Suprapubic skin (tissue), 4 donors: ENCODE results near the gene ACACB. TPM values are rescaled to one million over a fixed set of nuclear protein-coding genes. Genes with fewer than 3 reads are reported as not detected.

Experiments
- DNase-seq, 2 donors: peaks; one replicate each; pipeline ENCODE4 v3.0.0-alpha.2; 2019; ENCODE audit warnings: low spot score in 2 of 2
- H3K27ac ChIP-seq: fragments of 200-600 bp; sonication (generic); one replicate; pipeline ENCODE4 v1.5.1; 2019
- H3K27me3 ChIP-seq: fragments of 200-600 bp; sonication (generic); one replicate; pipeline ENCODE4 v1.5.1; 2019
- H3K36me3 ChIP-seq: fragments of 200-600 bp; sonication (generic); one replicate; pipeline ENCODE4 v1.5.1; 2019
- H3K4me1 ChIP-seq: fragments of 200-600 bp; sonication (generic); one replicate; pipeline ENCODE4 v1.5.1; 2019
- H3K4me3 ChIP-seq: fragments of 200-600 bp; sonication (generic); one replicate; pipeline ENCODE4 v1.5.1; 2019; ENCODE audit warnings: mild to moderate bottlenecking
- H3K9me3 ChIP-seq: fragments of 200-600 bp; sonication (generic); one replicate; pipeline ENCODE4 v1.5.1; 2019
- CTCF ChIP-seq, 2 donors: fragments of 200-600 bp in 1 of 2; fragments of 450-650 bp in 1 of 2; sonication (generic) in 1 of 2; IDR thresholded peaks; one replicate each; pipeline ENCODE4 v1.5.1; 2016 to 2019; ENCODE audit warnings: antibody characterized with exemption in 2 of 2, mild to moderate bottlenecking in 1 of 2, moderate library complexity in 1 of 2
- EP300 ChIP-seq: sonication (generic); formaldehyde crosslinking; IDR thresholded peaks from one replicate; pipeline ENCODE4 v1.6.1; 2017; ENCODE audit warnings: antibody characterized with exemption
- POLR2A ChIP-seq, 2 donors: fragments of 450-650 bp; IDR thresholded peaks; one replicate each; pipeline ENCODE4 v1.6.1; 2017; ENCODE audit warnings: antibody characterized with exemption in 2 of 2, mild to moderate bottlenecking in 2 of 2, moderate library complexity in 2 of 2
- POLR2AphosphoS5 ChIP-seq, 3 donors: sonication (generic); formaldehyde crosslinking; IDR thresholded peaks; one replicate each; pipeline ENCODE4 v1.6.1; 2017; ENCODE audit warnings: antibody characterized with exemption in 3 of 3
- WGBS: methylation state at CpG from one replicate; pipeline ENCODE4 v1.1.5; 2018; 5-methylcytosine and 5-hydroxymethylcytosine counted together
- total RNA-seq, 4 donors: library from RNA; depleted of rRNA; stranded (reverse); fragments of >200 nt; gene quantifications; one replicate each; pipeline ENCODE4 v1.1.0, GENCODE V29; 2016

The ACACB gene
- total RNA-seq, 4 donors from 2014 or later, result 19.2 to 90.8 (median 56.9) TPM

GRCh38 chr12:109160433-109160832 is 44.0 kb downstream of the ACACB start:
- H3K27me3 ChIP-seq, result no peaks in the 10 kb centered on the region
- WGBS, result 80% methylated on average over 7 of the region's 7 CpGs
- no peaks in the 10 kb centered on the region for H3K36me3 ChIP-seq
- H3K27ac ChIP-seq, result no peak overlapping the region
- no peaks in the 10 kb centered on the region for H3K9me3 ChIP-seq
- H3K4me1 ChIP-seq, result peaks cover 17% of the 10 kb centered on the region
- H3K4me3 ChIP-seq, result no peak overlapping the region
- DNase-seq, result no peak
- TF ChIP-seq EP300 (no peak), CTCF (IDR thresholded peaks at IDR 0.05) (no peak), POLR2A (IDR thresholded peaks at IDR 0.05) (no peak), POLR2AphosphoS5 (IDR thresholded peaks at IDR 0.05) (no peak)

- no peak overlapping the region for H3K4me3 ChIP-seq
- H3K9me3 ChIP-seq, result no peaks in the 10 kb centered on the region
- peaks cover 13% of the 10 kb centered on the region for H3K4me1 ChIP-seq
- 73% methylated on average over 4 of the region's 4 CpGs for WGBS
- H3K27me3 ChIP-seq, result no peaks in the 10 kb centered on the region
- H3K27ac ChIP-seq, result no peak overlapping the region
- no peaks in the 10 kb centered on the region for H3K36me3 ChIP-seq
- DNase-seq, result peak in 1 of 2 donors; percentile 3
- TF ChIP-seq CTCF (IDR thresholded peaks at IDR 0.05), result no peak
- TF ChIP-seq EP300, result no peak
- TF ChIP-seq POLR2AphosphoS5 (IDR thresholded peaks at IDR 0.05), result no peak
- no peak for TF ChIP-seq POLR2A (IDR thresholded peaks at IDR 0.05)
Observed at GRCh38 chr12:109160873-109161272, 44.5 kb downstream of the ACACB start.

- Histone ChIP-seq H3K27ac (no peak overlapping the region), H3K9me3 (no peaks in the 10 kb centered on the region), H3K27me3 (no peaks in the 10 kb centered on the region), H3K36me3 (peaks cover 7% of the 10 kb centered on the region), H3K4me1 (peaks cover 7% of the 10 kb centered on the region), H3K4me3 (no peak overlapping the region)
- no peak for DNase-seq
- TF ChIP-seq CTCF (IDR thresholded peaks at IDR 0.05), result no peak
- TF ChIP-seq POLR2AphosphoS5 (IDR thresholded peaks at IDR 0.05), result no peak
- no peak for TF ChIP-seq POLR2A (IDR thresholded peaks at IDR 0.05)
- no peak for TF ChIP-seq EP300
- WGBS, result 94% methylated on average over 5 of the region's 5 CpGs
Observed at GRCh38 chr12:109162551-109162950, 46.2 kb downstream of the ACACB start.

- no peak for DNase-seq
Observed at GRCh38 chr12:109163167-109163566, 46.8 kb downstream of the ACACB start.

GRCh38 chr12:109165599-109165998 is 49.2 kb downstream of the ACACB start:
- Histone ChIP-seq H3K9me3 (no peaks in the 10 kb centered on the region), H3K27me3 (no peaks in the 10 kb centered on the region), H3K27ac (no peak overlapping the region), H3K4me1 (no peaks in the 10 kb centered on the region), H3K4me3 (no peak overlapping the region), H3K36me3 (peaks cover 35% of the 10 kb centered on the region)
- WGBS, result 95% methylated on average over 1 of the region's 1 CpG
- DNase-seq, result no peak
- TF ChIP-seq POLR2AphosphoS5 (IDR thresholded peaks at IDR 0.05) (no peak), CTCF (IDR thresholded peaks at IDR 0.05) (no peak), EP300 (no peak), POLR2A (IDR thresholded peaks at IDR 0.05) (no peak)

More at GRCh38 chr12:109163167-109163566, 46.8 kb downstream of the ACACB start:
- 72% methylated on average over 6 of the region's 6 CpGs for WGBS
- Histone ChIP-seq H3K9me3 (no peaks in the 10 kb centered on the region), H3K36me3 (peaks cover 13% of the 10 kb centered on the region), H3K27me3 (no peaks in the 10 kb centered on the region), H3K4me1 (peaks cover 3% of the 10 kb centered on the region), H3K4me3 (no peak overlapping the region), H3K27ac (no peak overlapping the region)
- no peak for TF ChIP-seq POLR2A (IDR thresholded peaks at IDR 0.05)

GRCh38 chr12:109166371-109166770 is 50.0 kb downstream of the ACACB start:
- no peak for DNase-seq
- H3K36me3 ChIP-seq, result peaks cover 37% of the 10 kb centered on the region
- H3K9me3 ChIP-seq, result no peaks in the 10 kb centered on the region
- TF ChIP-seq CTCF (IDR thresholded peaks at IDR 0.05) (no peak), EP300 (no peak), POLR2A (IDR thresholded peaks at IDR 0.05) (no peak)
- H3K27me3 ChIP-seq, result no peaks in the 10 kb centered on the region
- no peak overlapping the region for H3K4me3 ChIP-seq
- WGBS, result 86% methylated on average over 9 of the region's 9 CpGs
- H3K27ac ChIP-seq, result no peak overlapping the region
- no peaks in the 10 kb centered on the region for H3K4me1 ChIP-seq
